HG03025 (cell line): ENCODE data around the gene CEACAM16.
"Not testable (repeated sequence)": the region's sequence is repeated elsewhere in the genome, so short reads cannot be mapped to it uniquely, and the experiment has no call there.

Source experiments
- ATAC-seq: cut with Tn5 transposase; IDR thresholded peaks from one replicate; pipeline ENCODE4 v1.9.1; 2021; ENCODE audit warnings: mild to moderate bottlenecking, moderate library complexity; ENCODE audit not compliant: unreplicated experiment, low FRiP score

The CEACAM16 gene

DNA sequence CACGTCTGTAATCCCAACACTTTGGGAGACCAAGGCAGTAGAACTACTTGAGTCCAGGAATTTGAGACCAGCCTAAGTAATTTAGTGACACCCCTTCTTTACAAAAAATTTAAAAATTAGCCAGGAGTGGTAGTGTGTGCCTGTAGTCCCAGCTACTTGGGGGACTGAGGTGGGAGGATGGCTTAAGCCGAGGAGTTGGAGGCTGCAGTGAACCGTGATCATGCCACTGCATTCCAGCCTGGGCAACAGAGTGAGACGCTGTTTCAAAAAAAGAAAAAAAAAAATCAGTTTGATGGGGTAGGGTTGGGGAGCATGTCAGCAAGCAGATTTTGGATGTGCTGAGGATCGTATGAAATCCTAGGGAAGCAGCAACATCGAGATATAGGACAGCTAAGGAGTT lies 23.4 kb upstream of the CEACAM16 start:
- ATAC-seq = no peak

DNA sequence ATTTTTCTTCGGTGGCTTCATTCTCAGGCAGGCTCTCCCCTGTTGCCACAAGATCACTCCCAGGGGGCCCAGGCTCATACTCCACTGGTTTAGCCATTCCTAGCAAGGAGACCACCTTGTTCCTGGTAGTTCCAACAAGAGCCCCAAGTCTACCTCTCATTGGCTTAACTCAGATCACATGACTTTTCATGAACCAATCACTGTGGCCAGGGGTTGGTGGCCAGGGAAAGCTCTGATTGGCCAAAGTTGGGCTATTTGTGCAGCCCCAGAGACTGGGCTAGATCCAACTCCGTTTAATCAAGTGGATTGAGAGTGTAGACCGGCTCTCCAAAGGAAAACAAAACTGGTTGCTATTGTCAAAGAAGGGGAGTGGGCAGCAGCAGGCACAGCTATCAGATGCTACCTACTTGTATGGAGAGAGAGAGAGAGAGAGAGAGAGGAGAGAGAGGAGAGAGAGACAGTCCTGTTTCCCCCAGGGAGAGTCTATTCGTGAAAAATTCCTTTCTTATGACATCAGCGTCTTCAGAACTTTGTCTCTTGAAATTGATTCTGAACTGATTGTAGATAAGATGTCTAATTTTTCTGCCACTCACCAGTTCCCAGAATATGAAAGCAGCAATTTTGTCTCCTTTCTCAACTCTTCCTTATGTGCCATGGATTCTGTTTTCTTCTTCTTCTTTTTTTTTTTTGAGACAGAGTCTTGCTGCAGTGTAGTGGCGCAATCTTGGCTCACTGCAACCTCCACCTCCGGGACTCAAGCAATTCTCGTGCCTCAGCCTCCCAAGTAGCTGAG lies 21.7 kb upstream of the CEACAM16 start:
- ATAC-seq = no peak

DNA sequence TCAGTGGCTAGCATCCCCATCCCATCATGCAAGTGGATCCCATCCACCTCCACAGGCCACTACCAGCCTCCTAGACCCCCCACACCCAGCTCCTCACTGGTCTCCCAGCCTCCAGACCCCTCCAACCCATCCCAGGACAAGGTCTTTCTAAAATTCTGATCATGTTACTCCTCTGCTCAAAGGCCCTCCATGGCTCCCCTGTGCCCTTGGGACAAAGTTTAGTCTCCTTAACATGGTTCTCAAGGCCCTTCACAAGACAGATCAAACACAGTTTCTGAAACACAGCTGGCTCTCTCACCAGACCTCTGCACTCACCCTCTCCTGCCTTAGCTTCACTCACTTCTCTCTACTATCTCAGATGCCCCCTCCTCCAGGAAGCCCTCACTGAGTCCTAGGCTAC lies 18.4 kb upstream of the CEACAM16 start:
- no peak for ATAC-seq

DNA sequence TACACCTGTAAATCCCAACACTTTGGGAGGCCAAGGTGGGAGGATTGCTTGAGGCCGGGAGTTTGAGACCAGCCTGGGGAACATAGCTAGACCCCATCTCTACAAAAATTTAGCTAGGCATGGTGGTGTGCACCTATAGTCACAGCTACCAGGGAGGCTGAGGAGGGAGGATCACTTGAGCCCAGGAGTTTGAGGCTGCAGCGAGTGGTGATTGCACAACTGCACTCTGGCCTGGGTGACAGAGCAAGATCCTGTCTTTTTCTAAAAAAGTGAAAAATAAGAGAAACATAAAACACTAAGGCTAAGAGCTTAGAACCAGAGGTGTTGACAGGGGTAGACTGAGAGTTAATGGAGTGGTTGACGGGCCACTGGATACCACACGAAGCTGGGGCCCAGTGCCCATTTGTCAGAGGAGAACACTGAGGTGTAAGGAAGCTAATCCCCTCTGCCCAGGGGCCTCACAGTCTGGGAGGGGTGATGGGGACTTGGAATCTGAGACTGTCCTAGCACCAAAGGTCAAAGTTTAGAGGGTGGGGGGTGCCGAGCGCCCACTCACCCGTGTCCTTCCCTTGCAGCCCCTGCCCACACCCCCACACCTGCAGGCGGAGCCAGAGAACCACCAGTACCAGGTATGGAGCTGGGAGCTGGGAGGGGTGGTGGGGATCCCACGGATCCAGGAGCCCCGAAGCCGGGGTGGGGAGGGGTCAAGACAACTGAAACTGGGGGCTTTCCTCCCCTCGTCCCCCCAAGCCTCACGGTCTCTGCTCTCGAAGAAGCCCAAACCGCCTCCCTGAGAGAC lies 16.8 kb upstream of the CEACAM16 start:
- no peak for ATAC-seq

DNA sequence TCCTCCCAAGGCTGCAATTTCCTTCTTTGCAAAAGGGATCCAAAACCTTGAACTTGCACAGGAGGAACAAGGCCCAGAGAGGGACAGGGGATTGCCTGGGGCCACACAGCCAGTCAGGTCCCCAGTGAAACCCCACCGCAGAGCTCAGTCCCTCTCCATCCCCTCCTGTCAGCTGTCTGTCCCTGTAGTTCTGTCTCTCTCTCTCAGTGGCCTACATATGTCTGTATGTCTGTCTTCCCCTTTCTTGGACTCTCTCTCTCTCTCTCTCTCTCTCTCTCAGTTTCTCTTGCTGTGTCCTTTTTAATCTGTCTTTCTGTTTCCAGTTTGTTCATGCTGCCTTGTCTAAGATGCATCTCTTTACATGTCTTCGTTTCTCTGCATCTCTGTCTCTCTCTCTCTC lies 16.1 kb upstream of the CEACAM16 start:
- ATAC-seq = no peak

DNA sequence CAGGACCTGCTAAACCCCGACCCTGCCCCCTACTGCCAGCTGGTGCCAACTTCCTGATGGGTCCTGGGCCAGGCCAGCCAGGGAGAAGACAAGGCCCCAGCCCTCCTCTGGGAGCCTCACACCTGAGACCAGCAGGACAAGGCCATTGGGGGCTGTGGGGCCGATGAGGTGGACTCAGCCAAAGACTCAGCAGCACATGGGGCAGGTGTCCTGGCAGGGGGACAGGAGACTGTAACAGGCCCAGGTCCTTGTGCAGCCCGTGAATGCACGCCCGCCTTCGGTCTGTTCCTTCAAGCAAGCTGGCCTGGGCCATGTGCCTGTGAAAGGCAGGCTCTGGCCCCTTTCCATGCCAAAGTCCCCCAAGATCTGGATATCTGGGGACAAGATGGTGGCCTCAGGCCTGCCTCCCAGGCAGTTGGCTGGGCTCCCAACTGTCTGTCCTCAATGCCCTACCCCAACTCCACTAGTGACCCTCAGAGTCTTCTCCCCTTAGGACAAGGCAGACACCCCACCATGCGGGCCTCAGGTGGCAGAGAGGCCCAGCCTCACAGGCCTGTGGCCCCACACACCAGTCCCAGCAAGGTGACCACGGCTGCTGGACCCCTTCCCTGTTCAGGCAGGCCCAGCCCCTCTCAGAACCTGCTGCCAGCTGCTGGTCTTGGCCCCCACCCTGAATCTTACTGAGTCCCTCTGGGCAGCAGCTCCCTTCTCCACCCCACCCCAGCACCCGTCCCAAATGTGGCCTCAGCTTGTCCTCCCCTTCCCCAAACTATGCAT lies 15.3 kb upstream of the CEACAM16 start:
- no peak for ATAC-seq

DNA sequence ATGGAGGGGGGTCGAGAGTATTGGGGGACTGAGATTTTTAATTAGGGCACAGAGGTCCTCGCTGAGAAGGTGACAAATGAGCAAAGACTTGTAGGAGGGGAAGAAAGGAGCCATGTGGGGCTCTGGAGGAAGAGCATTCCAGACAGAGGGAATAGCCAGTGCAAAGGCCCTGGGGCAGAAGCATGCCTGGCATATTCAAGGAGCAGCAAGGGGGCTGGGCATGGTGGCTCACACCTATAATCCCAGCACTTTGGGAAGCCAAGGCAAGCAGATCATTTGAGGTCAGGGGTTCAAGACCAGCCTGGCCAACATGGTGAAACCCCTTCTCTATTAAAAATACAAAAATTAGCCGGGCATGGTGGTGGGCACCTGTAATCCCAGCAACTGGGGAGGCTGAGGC lies 14.6 kb upstream of the CEACAM16 start:
- not testable (repeated sequence) for ATAC-seq

DNA sequence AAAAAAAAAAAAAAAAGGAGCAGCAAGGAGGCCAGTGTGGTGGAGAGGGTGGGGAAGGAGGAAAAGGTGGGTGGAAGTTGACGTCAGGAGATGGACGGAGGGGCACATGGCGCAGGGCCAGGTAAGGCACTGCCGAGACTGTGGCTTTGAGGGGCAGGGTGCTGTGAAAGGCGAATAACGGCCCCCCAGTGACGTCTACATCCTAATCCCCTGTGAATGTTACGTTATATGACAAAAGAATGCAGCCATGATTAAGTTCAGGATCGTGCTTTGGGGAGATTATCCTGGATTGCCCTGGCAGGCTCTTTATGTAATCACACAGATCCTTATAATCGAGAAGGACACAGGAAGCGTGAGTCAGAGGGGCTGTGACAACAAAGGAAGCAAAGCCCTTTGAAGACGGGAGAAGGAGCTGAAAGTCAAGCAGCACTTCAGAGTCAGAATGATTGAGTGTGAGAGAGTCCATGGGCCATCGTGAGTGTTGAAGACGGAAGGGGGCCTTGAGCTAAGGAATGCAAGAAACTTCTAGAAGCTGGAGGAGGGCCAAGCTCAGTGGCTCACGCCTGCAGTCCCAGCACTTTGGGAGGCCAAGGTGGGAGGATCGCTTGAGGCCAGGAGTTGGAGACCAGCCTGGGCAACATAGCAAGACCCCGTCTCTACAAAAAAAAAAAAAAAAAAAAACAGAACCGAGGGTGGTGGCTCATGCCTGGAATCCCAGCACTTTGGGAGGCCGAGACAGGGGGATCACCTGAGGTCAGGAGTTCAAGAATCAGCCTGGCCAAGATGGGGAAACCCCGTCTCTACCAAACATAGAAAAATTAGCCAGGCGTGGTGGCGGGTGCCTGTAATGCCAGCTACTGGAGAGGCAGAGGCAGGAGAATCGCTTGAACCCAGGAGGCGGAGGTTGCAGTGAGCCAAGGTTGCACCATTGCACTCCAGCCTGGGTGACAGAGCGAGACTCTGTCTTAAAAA lies 13.8 kb upstream of the CEACAM16 start:
- no peak for ATAC-seq

DNA sequence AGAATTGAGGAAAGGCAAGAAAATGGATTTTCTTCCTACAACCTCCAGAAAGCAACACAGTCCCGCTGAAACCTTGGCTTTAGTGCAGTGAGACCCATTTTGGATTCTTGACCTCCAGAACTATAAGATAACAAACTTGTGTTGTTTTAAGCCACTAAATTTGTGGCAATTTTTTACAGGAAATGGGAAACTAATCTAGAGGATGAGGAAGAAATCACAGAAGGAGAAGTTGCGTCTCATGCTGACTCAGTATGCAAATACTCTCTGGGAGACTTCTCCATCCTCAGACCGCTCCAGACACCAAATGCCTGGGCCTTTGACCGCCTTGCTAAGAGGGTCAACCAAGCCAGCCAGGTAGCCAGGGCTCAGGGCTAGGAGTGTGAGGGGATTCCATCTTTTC lies 13.1 kb upstream of the CEACAM16 start:
- no peak for ATAC-seq

DNA sequence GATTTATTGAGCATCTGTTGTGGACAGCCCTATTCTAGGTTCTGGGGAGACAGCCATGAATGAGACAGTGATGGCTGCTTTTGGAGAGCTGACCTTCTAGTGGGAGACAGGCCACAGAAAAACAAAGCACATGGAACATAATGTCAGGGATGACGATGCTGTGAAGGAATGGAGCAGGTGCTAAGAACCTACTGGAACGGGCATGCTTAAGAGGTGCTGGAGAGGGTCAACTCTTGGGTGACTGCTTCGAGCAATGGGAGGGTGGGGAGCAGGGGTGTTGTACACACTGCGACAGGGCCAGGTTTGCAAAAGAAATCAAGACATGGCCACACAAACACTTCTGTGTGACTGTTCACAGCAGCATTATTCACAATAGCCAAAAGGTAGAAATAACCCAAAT lies 12.1 kb upstream of the CEACAM16 start:
- ATAC-seq = no peak

DNA sequence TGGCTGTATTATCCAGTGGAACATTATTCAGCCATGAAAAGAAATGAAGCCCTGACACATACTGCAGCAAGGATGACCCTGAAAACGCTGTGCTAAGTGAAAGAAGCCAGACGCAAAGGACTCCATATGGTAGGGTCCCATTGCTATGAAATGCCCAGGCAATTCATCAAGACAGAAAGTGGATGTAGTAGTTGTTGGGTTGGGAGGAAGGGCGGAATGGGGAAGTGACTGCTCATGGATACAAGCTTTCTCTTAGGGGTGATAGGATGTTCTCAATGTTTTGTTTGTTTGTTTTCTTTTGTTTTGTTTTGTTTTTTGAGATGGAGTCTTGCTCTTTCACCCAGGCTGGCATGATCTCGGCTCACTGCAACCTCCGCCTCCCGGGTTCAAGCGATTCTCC lies 11.1 kb upstream of the CEACAM16 start:
- no peak for ATAC-seq

DNA sequence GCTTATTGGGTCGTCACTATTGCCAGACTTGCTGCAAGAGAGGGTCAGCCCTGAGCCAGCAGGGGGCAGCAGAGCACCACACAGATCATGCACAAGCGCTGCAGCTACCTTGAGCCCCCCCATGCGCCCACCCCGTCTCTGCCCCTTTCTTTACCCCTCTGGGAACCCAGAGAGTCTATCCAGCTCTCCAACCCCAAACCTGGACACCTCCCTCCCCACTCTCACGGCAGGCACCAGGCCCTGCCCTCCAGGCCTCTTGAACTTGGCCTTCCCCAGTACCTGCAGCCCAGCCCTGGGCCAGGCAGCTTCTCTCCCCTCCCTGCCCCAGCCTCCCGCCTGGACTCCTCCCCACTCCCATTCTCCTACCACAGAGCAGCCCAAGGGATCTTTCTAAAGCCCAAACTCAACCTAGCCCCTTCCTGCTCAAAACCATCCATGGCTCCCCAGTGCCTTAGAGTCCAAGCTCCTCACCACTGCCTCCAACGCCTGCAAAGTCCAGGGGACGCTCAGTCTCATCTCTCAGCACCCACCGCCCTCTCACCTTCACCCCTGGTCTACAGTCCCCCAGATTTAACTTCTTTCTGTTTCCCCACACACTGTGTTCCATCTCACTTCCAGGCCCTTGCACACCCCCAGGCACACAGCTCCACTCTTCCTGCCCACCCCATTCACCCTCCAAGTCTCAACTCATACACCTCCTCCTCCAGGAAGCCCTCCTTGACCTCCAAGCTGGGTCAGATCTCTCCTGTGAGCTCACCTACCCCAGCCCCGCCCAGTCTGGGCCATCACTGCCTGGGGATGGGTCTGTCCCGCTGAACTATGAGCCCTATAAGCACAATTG lies 9.4 kb upstream of the CEACAM16 start:
- no peak for ATAC-seq

DNA sequence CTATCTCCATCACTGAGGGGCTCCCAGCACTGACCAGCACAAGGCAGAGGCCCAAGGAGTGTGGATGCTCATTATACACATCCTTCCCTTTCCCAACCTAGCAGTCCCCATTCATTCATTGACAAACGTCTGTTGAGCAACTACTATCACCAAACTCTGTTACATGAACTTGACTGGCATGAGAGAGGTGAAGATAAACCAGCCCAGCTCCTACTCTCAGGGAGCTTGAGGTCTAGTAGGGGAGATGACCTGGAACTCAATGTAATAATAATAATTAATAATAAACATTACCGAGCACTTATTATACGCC lies 8.9 kb upstream of the CEACAM16 start:
- no peak for ATAC-seq

DNA sequence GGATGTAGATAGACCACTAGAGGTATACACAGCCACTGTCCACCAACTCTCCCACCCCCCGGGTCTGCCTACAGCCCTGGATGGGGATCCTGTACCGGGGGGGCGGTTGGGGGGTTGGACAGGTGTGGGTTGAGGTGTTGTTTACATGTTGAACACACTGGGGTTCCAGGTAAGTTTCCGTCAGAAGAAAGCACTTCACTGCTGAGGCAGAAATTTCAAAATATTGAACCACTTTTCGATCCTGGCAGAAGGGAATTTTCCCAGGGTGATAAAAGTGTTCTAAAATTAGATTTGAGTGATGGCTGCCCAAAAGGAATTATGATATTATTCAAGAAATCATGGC lies 6.6 kb upstream of the CEACAM16 start:
- ATAC-seq = no peak

DNA sequence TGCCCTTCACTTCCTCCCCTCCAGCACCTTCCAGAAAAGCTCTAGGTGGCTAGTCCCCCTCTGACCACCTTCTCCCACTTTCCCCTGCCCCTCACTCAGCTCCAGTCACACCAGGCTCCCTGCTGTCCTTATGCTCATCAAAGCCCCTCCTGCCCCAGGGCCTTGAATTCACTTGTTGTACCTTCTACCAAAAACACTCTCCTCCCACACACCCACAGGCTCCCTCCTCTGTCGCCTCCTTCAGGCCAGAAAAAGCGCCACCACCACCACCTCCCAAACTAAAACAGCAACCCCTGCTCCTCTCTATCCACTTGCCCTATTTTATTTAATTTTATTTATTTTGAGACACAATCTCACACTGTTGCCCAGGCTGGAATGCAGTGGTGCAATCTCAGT lies 4.8 kb upstream of the CEACAM16 start:
- no peak for ATAC-seq

DNA sequence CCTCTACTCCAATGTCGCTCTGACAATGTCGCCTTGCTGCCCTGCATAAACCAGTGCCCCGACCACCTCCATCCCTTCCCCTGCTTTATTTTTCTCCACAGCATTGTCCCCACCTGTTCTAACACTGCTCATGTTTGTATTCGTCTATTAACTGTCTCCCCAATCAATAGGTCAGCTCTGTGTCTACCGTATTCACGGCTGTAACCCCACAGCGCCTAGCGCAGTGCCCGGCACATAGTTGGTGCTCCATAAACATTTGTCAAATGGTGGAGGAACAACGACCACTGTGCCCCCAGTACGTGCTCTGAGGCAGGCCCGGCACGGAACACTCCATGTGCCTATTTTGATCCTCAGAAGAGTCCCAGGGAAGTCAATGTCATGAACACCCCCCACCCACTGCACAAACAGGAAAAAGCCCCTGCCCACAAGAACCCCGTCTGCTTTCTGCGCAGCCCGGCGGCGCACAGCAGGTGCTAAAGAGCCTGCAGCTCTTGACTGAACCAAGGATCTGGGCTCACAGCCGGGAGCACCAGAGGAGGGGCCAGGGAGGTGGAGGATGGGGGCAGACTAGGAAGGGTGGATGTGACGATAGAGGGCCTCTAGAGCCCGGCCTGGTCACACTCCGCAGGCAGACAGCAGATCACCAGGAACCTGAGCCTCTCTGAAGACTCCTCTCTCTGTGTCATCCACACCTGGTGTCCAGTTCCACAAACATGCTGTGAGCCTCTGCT lies 1.8 kb upstream of the CEACAM16 start:
- no peak for ATAC-seq

DNA sequence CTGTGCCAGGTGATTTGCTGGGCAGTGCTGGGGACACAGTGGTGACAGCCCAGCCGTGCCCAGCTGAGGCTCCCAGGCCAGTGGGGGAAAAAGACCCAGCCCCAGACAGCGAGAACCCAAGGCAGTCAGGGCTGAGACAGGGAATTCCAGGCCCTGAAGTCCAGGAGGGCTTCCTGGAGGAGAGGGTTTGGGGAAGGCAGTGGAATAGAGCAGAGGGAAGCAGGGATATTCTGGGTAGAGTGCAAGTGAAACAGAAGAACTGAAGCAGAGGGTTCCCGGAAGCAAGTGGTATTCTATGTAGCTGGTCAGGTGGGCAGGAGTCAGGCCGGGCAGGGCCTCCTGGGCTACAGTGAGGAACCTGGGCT lies 1.3 kb upstream of the CEACAM16 start:
- ATAC-seq = no peak

DNA sequence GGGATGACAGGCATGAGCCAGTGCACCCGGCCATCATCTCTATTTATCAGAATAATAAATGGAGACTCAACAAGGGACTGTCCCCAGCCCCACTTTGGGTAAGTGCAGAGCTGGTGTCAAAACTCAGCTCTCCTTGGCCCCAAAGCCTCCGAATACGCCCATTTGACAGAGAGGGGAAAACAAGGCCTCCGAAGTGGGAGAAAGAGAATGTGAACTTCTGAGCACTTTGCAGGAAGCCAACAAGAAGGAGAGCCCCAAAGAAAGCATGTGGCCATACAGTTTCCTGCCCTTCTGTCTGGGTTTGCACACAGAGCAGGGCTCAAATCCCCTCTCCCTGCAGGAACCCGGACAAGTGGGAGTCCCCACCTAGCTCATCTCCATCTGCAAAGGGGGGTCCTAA lies 1.6 kb downstream of the CEACAM16 start:
- ATAC-seq = no peak

DNA sequence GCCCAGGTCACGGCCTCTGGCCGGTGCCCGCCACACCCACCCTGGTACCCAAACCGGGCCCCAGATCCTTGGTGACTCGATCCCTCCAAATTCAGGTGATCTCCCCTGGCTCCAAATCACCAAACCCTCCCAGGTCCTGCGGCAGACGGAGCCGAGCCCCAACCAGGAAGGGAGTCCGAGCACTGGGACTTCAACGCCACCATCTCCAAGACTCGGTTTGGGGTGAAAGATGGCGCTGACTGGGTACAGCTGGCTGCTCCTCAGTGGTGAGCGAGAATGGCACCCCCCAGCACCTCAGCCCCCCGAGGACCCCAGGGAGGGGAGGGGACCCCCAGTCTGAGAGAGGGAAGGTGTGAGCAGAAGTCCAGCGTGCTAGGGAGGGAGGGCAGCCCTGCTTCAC lies 2.3 kb downstream of the CEACAM16 start:
- ATAC-seq = no peak
